ENCODE measurements around the gene DOCK1.

The DOCK1 gene

DNA sequence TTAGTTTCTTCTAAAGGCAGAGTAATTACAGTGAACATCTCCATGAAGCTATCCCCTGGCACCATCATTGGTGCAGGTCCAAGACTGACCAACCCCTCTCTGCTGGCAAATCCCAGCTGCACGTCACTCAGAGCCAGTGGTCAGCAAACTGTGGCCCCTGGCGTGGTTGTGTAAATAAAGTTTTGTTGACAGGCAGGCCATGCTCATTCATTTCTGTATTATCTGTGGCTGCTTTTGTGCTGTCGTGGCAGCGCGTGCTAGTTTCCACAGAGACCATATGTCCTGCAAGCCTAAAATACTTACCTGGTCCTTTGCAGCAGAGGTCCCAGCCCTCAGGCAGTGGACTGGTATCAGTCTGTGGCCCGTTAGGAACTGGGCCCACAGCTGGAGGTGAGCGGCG lies 526.3 kb downstream of the DOCK1 start:
- TF ChIP-seq, protein P1, sequence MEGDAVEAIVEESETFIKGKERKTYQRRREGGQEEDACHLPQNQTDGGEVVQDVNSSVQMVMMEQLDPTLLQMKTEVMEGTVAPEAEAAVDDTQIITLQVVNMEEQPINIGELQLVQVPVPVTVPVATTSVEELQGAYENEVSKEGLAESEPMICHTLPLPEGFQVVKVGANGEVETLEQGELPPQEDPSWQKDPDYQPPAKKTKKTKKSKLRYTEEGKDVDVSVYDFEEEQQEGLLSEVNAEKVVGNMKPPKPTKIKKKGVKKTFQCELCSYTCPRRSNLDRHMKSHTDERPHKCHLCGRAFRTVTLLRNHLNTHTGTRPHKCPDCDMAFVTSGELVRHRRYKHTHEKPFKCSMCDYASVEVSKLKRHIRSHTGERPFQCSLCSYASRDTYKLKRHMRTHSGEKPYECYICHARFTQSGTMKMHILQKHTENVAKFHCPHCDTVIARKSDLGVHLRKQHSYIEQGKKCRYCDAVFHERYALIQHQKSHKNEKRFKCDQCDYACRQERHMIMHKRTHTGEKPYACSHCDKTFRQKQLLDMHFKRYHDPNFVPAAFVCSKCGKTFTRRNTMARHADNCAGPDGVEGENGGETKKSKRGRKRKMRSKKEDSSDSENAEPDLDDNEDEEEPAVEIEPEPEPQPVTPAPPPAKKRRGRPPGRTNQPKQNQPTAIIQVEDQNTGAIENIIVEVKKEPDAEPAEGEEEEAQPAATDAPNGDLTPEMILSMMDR (IDR thresholded peaks at IDR 0.05; ENCODE audit: extremely low read depth, missing control alignments): no peak
- DNase-seq (ENCODE audit: low spot score): no peak

DNA sequence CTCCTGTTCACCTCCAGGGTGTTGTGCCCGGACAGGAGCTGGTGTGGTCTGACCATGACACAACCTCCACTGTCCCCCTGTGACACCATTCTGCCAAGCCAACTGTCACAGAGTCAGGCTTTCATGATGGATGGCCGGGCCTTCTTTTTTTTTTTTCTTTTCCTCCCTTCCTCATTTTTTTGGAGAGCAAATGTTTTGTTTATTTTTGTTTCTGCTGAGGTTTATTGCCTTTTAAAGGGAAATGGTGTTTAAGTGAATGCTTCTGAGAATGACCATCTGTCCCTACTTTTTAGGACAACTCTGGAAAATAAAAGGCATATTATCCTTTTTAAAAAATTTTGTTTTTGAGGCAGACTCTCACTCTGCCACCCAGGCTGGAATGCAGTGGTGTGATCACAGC lies 528.8 kb downstream of the DOCK1 start:
- TF ChIP-seq, protein P1 (IDR thresholded peaks at IDR 0.05; ENCODE audit: extremely low read depth, missing control alignments): no peak
- no peak for DNase-seq (ENCODE audit: low spot score)

DNA sequence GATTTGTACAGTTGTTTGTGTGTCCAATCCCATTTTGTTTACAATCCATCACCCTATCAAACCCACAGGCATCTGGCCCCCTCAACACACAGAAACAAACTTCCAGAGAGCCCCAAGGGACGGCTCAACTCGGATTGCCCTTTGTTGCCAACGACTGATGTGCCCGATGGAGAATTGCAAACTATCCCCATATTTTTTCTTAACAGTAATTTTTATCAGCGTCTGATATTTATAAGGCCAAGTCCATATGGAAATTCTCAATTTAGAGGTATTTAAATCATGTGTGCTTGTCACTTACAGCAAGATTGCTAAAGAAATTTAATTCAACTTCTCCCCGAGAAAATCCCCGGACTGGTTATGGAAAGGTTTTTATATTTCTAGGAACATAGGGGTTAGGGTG lies 530.0 kb downstream of the DOCK1 start:
- no peak for DNase-seq (ENCODE audit: low spot score)
- TF ChIP-seq, protein P1 (IDR thresholded peaks at IDR 0.05; ENCODE audit: extremely low read depth, missing control alignments): no peak

DNA sequence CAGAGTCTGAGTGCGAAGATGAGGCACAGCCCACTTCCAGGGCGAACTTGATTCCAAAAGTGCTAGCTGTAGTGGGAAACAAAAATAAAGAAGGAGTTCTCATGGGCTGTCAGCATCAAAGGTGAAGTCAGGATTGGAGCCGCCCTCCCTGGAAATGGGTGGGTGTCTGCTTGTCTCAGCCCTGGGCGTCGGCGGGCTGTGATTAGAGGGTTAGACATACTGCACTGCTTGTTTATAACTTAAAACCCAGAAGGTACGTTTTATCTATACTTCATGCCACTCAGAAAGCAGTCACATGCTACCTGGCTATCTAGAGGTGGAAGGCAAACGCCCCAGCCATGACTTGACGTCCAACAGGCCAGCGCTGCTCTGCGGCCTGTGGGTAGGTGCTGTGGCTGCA lies 535.1 kb downstream of the DOCK1 start:
- DNase-seq (ENCODE audit: low spot score): no peak
- TF ChIP-seq, protein P1 (IDR thresholded peaks at IDR 0.05; ENCODE audit: extremely low read depth, missing control alignments): no peak

DNA sequence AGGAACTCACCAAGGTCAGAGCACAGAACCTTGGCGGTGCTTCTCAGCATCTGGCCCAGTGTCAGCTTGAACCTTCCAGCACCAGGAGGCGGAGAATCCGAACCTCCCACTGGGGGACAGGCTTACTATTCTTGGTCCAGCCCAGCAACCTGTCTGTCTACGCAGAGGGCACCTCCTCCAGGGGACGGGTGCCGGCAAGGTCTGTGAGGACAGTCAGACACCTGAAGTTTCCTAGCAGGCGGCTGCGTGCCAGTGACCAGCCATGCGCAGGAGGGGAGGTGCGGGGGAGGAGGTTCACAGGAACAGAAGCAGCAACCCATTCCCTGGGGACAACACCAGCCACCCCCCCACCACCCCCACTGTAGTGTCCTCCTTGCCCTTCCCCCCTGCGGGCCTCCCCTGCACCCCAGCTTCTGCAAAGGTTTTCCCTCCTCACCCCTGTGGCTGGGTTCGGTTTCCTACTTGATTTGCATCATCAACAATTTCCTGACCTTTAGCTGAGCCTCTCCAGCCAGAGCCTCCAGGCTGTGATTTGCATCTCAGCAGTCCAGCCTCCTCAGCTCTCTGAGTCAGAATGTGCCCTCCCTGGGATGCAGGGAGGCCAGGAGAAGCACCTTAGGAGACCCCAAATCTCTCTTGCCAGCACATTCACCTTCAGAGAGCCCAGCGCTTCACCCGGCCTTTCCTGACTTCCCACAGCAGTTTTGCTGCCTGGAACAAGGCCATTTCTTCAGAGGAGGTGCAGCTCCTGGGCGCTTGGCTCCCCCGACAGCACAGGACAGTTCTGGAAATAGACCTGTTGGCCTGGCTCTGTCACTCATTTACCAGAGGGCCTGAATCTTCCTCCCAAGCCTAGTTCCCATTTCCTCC lies 536.4 kb downstream of the DOCK1 start:
- DNase-seq (ENCODE audit: low spot score): no peak
- TF ChIP-seq, protein P1 (IDR thresholded peaks at IDR 0.05; ENCODE audit: extremely low read depth, missing control alignments): no peak

DNA sequence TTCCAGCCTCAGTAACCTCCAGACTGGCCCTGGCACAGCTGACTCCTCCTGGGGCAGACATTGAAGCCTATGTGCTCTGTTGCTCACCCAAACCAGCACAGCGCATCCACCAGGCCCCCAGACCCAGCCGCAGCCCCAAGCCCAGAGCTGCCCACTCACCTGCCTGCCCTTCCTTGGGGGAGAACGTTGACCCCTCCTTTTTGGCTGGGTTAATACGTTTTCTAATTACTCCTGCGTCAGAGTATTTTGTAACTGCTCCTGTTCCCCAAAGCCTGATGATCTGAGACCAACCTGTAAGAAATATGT lies 536.9 kb downstream of the DOCK1 start:
- DNase-seq (ENCODE audit: low spot score): no peak
- TF ChIP-seq, protein P1 (IDR thresholded peaks at IDR 0.05; ENCODE audit: extremely low read depth, missing control alignments): no peak

DNA sequence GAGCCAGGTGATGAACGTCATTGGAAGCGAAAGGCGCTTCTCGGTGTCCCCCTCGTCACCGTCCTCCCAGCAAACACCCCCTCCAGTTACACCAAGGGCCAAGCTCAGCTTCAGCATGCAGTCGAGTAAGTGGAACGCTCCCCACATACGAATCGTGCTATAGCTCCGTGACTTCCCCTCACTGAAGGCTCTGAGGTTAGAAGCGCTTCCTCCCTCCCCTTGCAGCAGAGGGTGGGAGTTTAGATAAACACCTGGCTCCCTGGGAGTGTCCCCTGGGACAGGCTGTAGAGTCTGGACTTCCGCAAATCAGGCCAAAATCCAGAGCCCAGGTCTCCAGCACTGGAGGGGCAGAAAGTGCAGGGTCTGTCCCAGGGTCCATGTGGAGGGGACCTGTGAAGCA lies 538.9 kb downstream of the DOCK1 start:
- no peak for DNase-seq (ENCODE audit: low spot score)
- TF ChIP-seq, protein P1 (IDR thresholded peaks at IDR 0.05; ENCODE audit: extremely low read depth, missing control alignments): no peak
